RWPE1 (cell line): Measurements from ENCODE around the gene ASF1B.

ENCODE experiments used
- CTCF ChIA-PET: fragments of 350-600 bp; sonication (Branson Sonifier 250); formaldehyde crosslinking; extraction: SDS; loops from one replicate; lab custom pipeline; 2021; lab: Yijun Ruan, JAX
- POLR2A ChIA-PET: fragments of 400-600 bp; formaldehyde crosslinking; extraction: SDS; loops from one replicate; lab custom pipeline; 2020; ENCODE audit warnings: antibody characterized with exemption; ENCODE audit not compliant: low non-redundant PET; lab: Yijun Ruan, JAX
- DNase-seq: peaks from one replicate; pipeline ENCODE4 v3.0.0; 2012; ENCODE audit warnings: low spot score
- H3K27ac ChIP-seq: fragments of 450-650 bp; 2 replicates; pipeline ENCODE4 v1.5.1; 2017
- TF ChIP-seq, protein P1 (sequence below): fragments of 450-650 bp; conservative IDR thresholded peaks from 2 replicates; pipeline ENCODE4 v1.5.1; 2017; ENCODE audit warnings: low read depth, mild to moderate bottlenecking

The ASF1B gene

DNA sequence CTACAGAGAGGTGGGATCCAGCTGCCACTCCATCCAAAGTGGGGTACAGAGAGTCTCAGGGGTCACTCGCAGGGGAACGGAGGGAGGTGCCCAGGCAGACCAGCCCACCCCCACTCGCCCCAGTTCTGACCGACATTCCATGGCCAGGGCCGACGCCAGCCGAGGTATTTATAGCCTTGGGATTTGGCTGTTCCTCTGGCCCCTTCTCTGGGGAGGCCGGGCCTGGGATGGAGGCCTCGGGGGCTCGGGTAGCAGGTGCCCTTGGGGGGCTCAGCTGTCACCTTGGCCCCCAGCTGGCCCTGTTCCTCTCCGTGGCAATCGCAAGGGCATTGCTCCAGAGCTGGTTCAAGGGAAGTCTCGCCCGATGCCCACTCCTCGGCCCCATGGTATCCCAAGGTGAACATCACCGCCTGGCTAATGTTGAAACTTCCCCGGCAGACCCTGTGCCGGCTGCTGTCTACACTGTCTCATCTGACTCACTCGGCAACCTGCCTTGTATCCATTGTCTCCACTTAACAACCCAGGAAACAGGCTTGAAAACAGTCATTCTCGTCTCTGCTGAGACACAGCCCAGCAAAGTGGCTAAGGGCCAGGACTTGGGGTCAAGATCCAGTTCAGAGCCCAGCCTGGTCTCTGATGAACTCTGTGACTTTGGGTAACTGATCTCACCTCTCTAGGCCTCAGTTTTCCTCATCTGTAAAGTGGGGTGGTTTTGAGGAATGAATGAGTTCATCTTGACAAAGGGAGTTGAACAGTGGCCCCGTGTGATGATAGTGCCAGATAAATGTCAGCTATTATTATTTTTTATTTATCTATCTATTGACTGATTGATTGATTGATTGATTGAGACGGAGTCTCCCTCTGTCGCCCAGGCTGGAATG, 28.6 kb downstream of the ASF1B start:
- no peak for DNase-seq
- H3K27ac ChIP-seq: peak overlapping the region; percentile 8; the same call in 1 of the 2 replicates
- ChIA-PET CTCF (interaction anchor here (1.1 kb wide), 1 partner anchor 49 kb away, joined by 3 read pairs; no protein-coding TSS in a partner anchor), POLR2A (no interaction called here)
- TF ChIP-seq, protein P1, sequence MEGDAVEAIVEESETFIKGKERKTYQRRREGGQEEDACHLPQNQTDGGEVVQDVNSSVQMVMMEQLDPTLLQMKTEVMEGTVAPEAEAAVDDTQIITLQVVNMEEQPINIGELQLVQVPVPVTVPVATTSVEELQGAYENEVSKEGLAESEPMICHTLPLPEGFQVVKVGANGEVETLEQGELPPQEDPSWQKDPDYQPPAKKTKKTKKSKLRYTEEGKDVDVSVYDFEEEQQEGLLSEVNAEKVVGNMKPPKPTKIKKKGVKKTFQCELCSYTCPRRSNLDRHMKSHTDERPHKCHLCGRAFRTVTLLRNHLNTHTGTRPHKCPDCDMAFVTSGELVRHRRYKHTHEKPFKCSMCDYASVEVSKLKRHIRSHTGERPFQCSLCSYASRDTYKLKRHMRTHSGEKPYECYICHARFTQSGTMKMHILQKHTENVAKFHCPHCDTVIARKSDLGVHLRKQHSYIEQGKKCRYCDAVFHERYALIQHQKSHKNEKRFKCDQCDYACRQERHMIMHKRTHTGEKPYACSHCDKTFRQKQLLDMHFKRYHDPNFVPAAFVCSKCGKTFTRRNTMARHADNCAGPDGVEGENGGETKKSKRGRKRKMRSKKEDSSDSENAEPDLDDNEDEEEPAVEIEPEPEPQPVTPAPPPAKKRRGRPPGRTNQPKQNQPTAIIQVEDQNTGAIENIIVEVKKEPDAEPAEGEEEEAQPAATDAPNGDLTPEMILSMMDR: no peak

DNA sequence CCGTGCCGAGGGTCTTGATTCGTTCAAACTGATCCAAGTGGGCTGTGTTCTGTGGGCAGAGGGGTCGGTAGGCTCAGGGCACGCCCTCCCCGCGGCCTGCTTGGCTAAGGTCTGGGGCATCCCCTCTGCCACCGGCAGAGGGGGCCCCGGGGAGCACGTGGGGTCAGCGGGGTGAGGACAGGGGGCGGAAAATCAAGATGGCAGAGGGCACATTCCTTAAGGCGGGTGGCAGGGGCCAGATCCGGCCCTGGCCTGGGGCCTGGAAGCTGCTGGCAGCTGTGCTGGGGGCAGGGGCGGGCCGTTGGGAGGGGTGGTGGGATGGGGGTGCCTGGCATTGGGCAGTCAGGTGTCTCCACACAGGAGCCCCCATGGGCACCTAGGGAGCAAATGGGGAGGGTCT, 29.5 kb downstream of the ASF1B start:
- ChIA-PET CTCF (interaction anchor here (0.6 to 1.1 kb wide), 4 partner anchors 8 to 579 kb away, joined by 3 to 4 read pairs (median 4); no protein-coding TSS in a partner anchor), POLR2A (no interaction called here)
- TF ChIP-seq, protein P1: no peak
- DNase-seq: no peak
- peak overlapping the region; percentile 23 for H3K27ac ChIP-seq

DNA sequence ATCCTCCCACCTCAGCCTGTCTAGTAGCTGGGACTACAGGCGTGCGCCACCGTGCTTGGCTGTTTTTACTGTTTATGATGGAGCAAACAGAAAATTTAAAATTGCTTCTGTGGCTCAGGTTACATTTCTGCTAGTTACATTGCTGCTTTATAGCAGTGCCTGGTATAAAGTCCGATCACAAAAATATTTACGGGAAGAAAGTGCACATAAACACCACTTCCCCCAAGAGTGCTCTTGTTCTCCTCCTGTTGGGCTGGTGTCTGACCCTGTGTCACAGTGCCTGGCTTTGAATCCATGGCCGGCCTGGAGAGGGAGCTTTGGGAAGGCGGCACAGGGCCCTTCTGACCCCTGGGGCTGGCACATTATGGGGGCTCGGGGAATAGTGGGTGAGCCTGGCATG, 30.7 kb downstream of the ASF1B start:
- TF ChIP-seq, protein P1: no peak
- no peak for DNase-seq
- CTCF ChIA-PET: interaction anchor here (1.1 kb wide), 1 partner anchor 9 kb away, joined by 3 read pairs; no protein-coding TSS in a partner anchor
- POLR2A ChIA-PET: no interaction called here
- H3K27ac ChIP-seq: peak overlapping the region; percentile 23

DNA sequence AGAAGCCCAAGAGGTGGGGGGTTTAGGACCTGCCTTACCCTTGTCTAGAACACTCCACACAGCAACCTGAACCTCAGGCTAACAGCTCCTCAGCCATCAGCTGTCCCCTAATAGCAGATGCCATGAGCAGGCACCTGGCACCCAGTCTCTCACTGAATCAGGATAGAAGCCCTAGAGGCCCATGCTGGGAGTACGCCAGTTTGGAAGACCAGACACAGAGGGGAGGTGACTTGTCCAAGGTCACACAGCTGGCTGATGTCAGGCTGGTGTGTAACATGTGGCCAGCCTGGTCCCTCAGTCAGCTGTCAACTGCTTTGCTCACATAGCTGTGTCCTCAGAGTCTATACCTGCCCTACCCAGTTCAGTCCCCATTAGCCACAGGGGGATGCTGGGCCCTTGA, 33.1 kb downstream of the ASF1B start:
- no peak for DNase-seq
- TF ChIP-seq, protein P1: no peak
- ChIA-PET POLR2A (no interaction called here), CTCF (no interaction called here)
- peak overlapping the region; percentile 62; the same call in 1 of the 2 replicates for H3K27ac ChIP-seq

DNA sequence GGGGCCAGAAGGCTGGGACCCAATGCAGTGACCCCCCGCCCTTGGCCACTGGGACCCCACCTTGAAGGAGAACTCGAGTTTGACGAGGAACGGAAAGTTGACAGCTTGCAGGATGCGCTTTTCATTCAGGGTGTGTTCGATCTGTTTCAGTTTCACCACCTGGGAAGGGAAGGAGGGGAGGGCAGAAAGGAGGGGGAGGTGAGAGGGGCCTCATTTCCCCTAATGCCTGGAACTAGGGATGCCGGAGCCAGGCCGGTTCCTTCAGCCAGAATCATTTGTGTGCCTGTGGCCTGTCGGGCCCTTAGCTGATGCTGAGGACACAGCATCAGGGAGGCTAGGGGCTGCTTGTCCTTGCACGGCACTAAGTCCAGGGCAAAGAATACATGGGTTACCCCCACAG, 33.6 kb downstream of the ASF1B start:
- no peak for DNase-seq
- H3K27ac ChIP-seq: peak overlapping the region; percentile 62
- ChIA-PET POLR2A (no interaction called here), CTCF (no interaction called here)
- TF ChIP-seq, protein P1: no peak

DNA sequence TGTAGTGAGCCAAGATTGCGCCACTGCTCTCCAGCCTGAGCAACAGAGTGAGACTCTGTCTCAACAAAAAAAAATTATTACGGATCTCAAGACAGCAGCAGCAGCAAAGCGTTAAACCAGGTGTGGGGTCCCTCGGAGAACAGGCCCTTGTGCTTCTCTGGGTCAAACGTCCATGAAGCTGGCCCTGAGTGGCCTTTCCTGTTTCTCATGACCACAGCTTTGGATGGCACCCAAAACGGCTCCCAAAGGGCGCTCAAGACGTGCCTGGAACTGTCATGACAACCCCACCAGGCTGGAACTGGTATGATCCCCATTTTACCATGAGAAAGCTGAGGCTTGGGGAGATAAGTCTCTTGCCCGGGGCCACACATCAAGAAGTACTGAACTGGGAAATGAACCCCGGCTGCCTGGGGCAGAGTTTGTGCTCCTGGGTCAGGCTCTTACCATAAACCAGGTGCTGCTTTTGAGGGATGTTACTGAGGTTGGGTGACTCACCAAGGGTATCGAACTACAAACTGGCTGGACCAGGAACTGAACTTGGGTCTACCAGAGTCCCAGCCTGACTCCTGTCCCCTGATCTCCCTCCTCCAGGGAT, 34.2 kb downstream of the ASF1B start:
- TF ChIP-seq, protein P1: no peak
- no peak for DNase-seq
- ChIA-PET POLR2A (no interaction called here), CTCF (no interaction called here)
- peak overlapping the region; percentile 62 for H3K27ac ChIP-seq
